Stimulated activated CD8-positive, alpha-beta memory T cell treated with anti-CD3 and anti-CD28 coated beads, Interleukin-15, amount 100 ng/mL, for 1 hour (primary cell): ENCODE results near the gene MTHFD2.
"Not testable (repeated sequence)": the region's sequence is repeated elsewhere in the genome, so short reads cannot be mapped to it uniquely, and the experiment has no call there.

Experiments used
- DNase-seq: peaks from one replicate; pipeline ENCODE4 v3.0.0-alpha.2; 2020; ENCODE audit warnings: low read depth

MTHFD2 gene

GRCh38 chr2:74198461-74199274 lies at the start of gene MTHFD2:
Gene MTHFD2 (plus strand): TSS chr2:74198615. CDS start chr2:74198642, 27 bp downstream.
- DNase-seq = peak; percentile 75

- no peak for DNase-seq
Measured at GRCh38 chr2:74149247-74149525, 49.2 kb upstream of the MTHFD2 start.

GRCh38 chr2:74149570-74150319 lies 48.7 kb upstream of the MTHFD2 start:
- DNase-seq = no peak

- no peak for DNase-seq
Measured at GRCh38 chr2:74152954-74153353, 45.5 kb upstream of the MTHFD2 start.

GRCh38 chr2:74155830-74156229 lies 42.6 kb upstream of the MTHFD2 start:
- no peak for DNase-seq

GRCh38 chr2:74162951-74163350 lies 35.5 kb upstream of the MTHFD2 start:
- DNase-seq = no peak

GRCh38 chr2:74164761-74165160 lies 33.7 kb upstream of the MTHFD2 start:
- DNase-seq = no peak

GRCh38 chr2:74168739-74169138 lies 29.7 kb upstream of the MTHFD2 start:
- DNase-seq = no peak

- DNase-seq = no peak
Measured at GRCh38 chr2:74174909-74175308, 23.5 kb upstream of the MTHFD2 start.

GRCh38 chr2:74177696-74178095 lies 20.7 kb upstream of the MTHFD2 start:
- DNase-seq = no peak

GRCh38 chr2:74178211-74179062 lies 20.0 kb upstream of the MTHFD2 start, which contains the start of gene MOB1A:
Gene MOB1A (minus strand): TSS chr2:74178879. CDS start chr2:74178674, 205 bp downstream.
- DNase-seq = peak; percentile 96

GRCh38 chr2:74179063-74179865 lies 19.2 kb upstream of the MTHFD2 start:
- DNase-seq = no peak

GRCh38 chr2:74181739-74182138 lies 16.7 kb upstream of the MTHFD2 start:
- no peak for DNase-seq

GRCh38 chr2:74183878-74184277 lies 14.5 kb upstream of the MTHFD2 start:
- no peak for DNase-seq

- no peak for DNase-seq
Measured at GRCh38 chr2:74186038-74186437, 12.4 kb upstream of the MTHFD2 start.

GRCh38 chr2:74186706-74187105 lies 11.7 kb upstream of the MTHFD2 start:
- not testable (repeated sequence) for DNase-seq

- DNase-seq = no peak
Measured at GRCh38 chr2:74188018-74188601, 10.3 kb upstream of the MTHFD2 start.

- no peak for DNase-seq
Measured at GRCh38 chr2:74188696-74189095, 9.7 kb upstream of the MTHFD2 start.

GRCh38 chr2:74191596-74192380 lies 6.6 kb upstream of the MTHFD2 start:
- no peak for DNase-seq

- no peak for DNase-seq
Measured at GRCh38 chr2:74194799-74195198, 3.6 kb upstream of the MTHFD2 start.
